Measurements from ENCODE around the gene KTI12.
"Not testable (repeated sequence)": the region's sequence is repeated elsewhere in the genome, so short reads cannot be mapped to it uniquely, and the experiment has no call there.

Gene KTI12

GRCh38 chr1:52056937-52057231 is 23.3 kb upstream of the KTI12 start:
- Histone ChIP-seq H3K4me3 (ENCODE audit: low read depth in 1 of 2, low read length in 2 of 2) (peak overlapping the region; percentile 81 to 94), H3K36me3 (ENCODE audit: control insufficient read depth in 1 of 2, insufficient read depth in 2 of 2, low read length in 2 of 2) (peaks cover 13 to 32% of the 10 kb centered on the region in 2 donors), H3K9me3 (ENCODE audit: control insufficient read depth in 1 of 2, low read length in 2 of 2) (no peaks in the 10 kb centered on the region), H3K27ac (ENCODE audit: low read length) (peak overlapping the region; percentile 79), H3K4me1 (ENCODE audit: control insufficient read depth in 1 of 2, insufficient read depth in 2 of 2, low read length in 2 of 2) (peaks cover 0 to 29% of the 10 kb centered on the region in 2 donors), H3K27me3 (ENCODE audit: low read depth, low read length) (no peaks in the 10 kb centered on the region)

GRCh38 chr1:52056163-52056936 is 22.7 kb upstream of the KTI12 start, which contains the start of gene BTF3L4:
BTF3L4 (plus strand) TSS chr1:52056295; CDS start chr1:52059848, 3,553 bp downstream.
- Histone ChIP-seq H3K27ac (ENCODE audit: low read length) (peak within 1 kb of the TSS; percentile 89), H3K27me3 (ENCODE audit: low read depth, low read length) (no peaks in the 10 kb centered on the region), H3K4me1 (ENCODE audit: control insufficient read depth in 1 of 2, insufficient read depth in 2 of 2, low read length in 2 of 2) (peaks cover 0 to 29% of the 10 kb centered on the region in 2 donors), H3K4me3 (ENCODE audit: low read depth in 1 of 2, low read length in 2 of 2) (peak within 1 kb of the TSS; percentile 81 to 94), H3K9me3 (ENCODE audit: control insufficient read depth in 1 of 2, low read length in 2 of 2) (no peaks in the 10 kb centered on the region), H3K36me3 (ENCODE audit: control insufficient read depth in 1 of 2, insufficient read depth in 2 of 2, low read length in 2 of 2) (peaks cover 13 to 33% of the 10 kb centered on the region in 2 donors)

DNA sequence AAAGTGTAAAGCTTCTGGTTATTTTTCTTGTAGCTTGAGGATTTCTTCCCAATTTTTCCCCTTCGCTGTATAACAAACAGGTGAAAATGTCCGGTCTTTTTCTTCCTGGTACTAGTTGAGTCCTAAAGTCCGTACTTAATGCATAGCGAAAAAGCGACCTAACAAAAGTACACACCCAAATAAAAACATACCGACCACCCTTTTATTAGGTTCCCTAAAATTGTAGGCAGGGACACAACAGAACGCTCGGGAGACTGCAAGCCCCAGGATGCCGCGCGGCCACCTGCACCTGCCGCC is 22.2 kb upstream of the KTI12 start:
- Histone ChIP-seq H3K4me1 (ENCODE audit: control insufficient read depth in 1 of 2, insufficient read depth in 2 of 2, low read length in 2 of 2) (peaks cover 0 to 29% of the 10 kb centered on the region in 2 donors), H3K4me3 (ENCODE audit: low read depth in 1 of 2, low read length in 2 of 2) (peak overlapping the region; percentile 81 to 94), H3K36me3 (ENCODE audit: control insufficient read depth in 1 of 2, insufficient read depth in 2 of 2, low read length in 2 of 2) (peaks cover 12 to 27% of the 10 kb centered on the region in 2 donors), H3K27me3 (ENCODE audit: low read depth, low read length) (no peaks in the 10 kb centered on the region), H3K27ac (ENCODE audit: low read length) (peak overlapping the region; percentile 89), H3K9me3 (ENCODE audit: control insufficient read depth in 1 of 2, low read length in 2 of 2) (no peaks in the 10 kb centered on the region)

DNA sequence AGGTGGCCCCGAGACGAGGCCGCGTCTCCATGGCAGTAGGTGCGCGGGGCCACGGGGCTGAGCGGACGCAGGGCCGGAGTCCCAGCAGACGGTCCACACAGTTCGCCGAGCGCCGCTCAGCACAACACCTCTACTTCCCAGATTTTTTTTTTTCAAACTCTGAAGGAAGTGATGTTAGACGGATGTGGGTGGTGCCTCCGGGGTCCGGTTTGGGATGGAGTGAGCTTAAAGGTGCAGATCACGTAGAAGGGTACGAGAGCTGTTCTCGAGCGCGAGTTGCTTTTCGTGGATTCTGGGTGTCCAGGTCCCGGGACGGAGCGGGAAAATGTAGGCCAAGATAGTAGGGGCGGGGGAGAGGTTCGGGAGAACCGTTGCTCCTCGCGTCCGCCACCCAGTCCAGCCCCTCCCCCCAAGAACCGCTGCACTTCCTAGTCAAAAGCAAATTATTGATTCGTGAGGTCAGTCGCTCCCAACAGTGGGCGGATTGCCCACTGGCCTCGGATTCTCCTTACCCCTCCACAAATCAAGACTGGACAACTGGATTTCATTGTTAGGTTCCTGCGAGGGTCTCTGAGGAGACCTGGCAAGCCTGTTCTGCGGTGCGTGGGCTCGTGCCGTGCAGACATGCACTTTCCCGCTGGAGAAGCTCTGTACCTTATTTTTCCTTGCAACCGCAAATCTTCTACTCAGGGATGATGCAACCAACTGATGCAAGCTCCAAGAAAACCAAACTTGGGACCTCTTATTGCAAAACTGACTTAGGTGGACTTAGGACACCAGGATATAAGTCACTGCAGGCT is 21.7 kb upstream of the KTI12 start, which contains the start of gene TXNDC12:
TXNDC12 (minus strand) TSS at position 126 of the 800 bp plus-strand sequence; CDS start at position 31, 95 bp downstream.
- H3K4me1 ChIP-seq (ENCODE audit: control insufficient read depth in 1 of 2, insufficient read depth in 2 of 2, low read length in 2 of 2) = peaks cover 0 to 29% of the 10 kb centered on the region in 2 donors
- H3K9me3 ChIP-seq (ENCODE audit: control insufficient read depth in 1 of 2, low read length in 2 of 2) = no peaks in the 10 kb centered on the region

DNA sequence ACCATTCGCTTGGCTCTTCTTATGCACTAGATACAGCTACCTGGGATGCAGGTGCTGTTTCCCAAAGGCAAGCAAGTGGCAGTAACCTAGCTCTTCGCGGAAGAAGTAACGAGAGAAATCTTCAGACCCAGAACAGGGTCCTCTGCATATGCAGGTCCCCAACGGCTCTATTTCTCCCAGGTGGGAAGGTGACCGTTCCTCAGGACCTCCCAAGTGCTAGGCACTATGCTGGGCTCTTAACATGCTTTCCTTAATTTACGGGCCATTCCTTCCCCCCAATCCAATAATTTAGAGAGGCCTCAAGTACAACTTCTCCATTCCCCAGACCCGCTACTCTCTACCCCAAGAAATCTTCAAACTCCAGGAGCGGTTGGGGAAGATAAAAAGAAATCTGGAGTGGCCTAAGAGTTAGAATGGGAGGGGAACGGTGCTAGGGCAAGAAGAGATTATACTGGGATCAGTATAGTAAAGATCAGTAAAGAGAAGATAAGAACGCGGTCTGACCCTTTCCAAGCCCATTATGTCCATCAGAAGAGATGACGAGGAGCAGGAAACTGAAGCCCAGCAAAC is 21.0 kb upstream of the KTI12 start:
- Histone ChIP-seq H3K4me3 (ENCODE audit: low read depth in 1 of 2, low read length in 2 of 2) (peak overlapping the region; percentile 81 to 94), H3K27ac (ENCODE audit: low read length) (peak overlapping the region; percentile 89), H3K4me1 (ENCODE audit: control insufficient read depth in 1 of 2, insufficient read depth in 2 of 2, low read length in 2 of 2) (peaks cover 0 to 29% of the 10 kb centered on the region in 2 donors), H3K9me3 (ENCODE audit: control insufficient read depth in 1 of 2, low read length in 2 of 2) (no peaks in the 10 kb centered on the region), H3K27me3 (ENCODE audit: low read depth, low read length) (no peaks in the 10 kb centered on the region), H3K36me3 (ENCODE audit: control insufficient read depth in 1 of 2, insufficient read depth in 2 of 2, low read length in 2 of 2) (peaks cover 4 to 18% of the 10 kb centered on the region in 2 donors)

More for the DNA sequence above, 21.7 kb upstream of the KTI12 start, which contains the start of gene TXNDC12:
- Histone ChIP-seq H3K27me3 (ENCODE audit: low read depth, low read length) (no peaks in the 10 kb centered on the region), H3K36me3 (ENCODE audit: control insufficient read depth in 1 of 2, insufficient read depth in 2 of 2, low read length in 2 of 2) (peaks cover 6 to 22% of the 10 kb centered on the region in 2 donors), H3K27ac (ENCODE audit: low read length) (peak within 1 kb of the TSS; percentile 89), H3K4me3 (ENCODE audit: low read depth in 1 of 2, low read length in 2 of 2) (peak within 1 kb of the TSS; percentile 81 to 94)

DNA sequence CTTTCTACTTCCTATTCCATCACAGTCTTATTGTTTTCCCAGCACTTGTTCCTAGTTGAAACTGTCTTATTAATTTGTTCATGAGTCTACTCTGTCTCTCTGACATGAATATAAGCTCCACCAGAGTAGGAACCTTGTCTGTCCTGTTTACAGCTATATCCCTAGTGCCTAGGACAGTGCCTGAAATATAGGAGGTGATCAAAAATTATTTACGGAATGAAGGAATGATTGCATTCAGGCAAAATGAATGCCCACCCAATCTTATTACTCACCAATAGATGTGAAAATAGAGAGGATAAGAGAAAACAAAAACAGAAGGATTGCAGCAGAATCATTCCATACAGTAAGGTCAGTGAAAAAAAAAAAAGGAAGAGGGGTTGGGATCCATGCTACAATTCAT is 20.3 kb upstream of the KTI12 start:
- H3K36me3 ChIP-seq (ENCODE audit: control insufficient read depth in 1 of 2, insufficient read depth in 2 of 2, low read length in 2 of 2) = peaks cover 4 to 18% of the 10 kb centered on the region in 2 donors
- no peak overlapping the region for H3K27ac ChIP-seq (ENCODE audit: low read length)
- peak overlapping the region; percentile 81 to 94 for H3K4me3 ChIP-seq (ENCODE audit: low read depth in 1 of 2, low read length in 2 of 2)
- H3K4me1 ChIP-seq (ENCODE audit: control insufficient read depth in 1 of 2, insufficient read depth in 2 of 2, low read length in 2 of 2) = peaks cover 0 to 29% of the 10 kb centered on the region in 2 donors
- H3K9me3 ChIP-seq (ENCODE audit: control insufficient read depth in 1 of 2, low read length in 2 of 2) = no peaks in the 10 kb centered on the region
- no peaks in the 10 kb centered on the region for H3K27me3 ChIP-seq (ENCODE audit: low read depth, low read length)

DNA sequence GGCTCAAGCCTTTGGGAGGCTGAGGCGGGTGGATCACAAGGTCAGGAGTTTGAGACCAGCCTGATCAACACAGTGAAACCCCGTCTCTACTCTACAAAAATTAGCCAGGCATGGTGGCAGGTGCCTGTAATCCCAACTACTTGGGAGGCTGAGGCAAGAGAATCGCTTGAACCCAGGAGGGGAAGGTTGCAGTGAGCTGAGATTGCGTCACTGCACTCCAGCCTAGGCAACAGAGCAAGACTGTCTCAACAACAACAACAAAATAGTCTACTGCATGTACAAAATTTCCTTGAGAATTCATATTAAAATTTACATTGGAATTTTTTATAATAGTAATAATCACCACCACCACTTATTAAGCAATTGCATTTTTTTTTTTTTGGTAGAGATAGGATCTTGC is 15.7 kb upstream of the KTI12 start:
- not testable (repeated sequence) for H3K27ac ChIP-seq (ENCODE audit: low read length); H3K27me3 ChIP-seq (ENCODE audit: low read depth, low read length); H3K4me3 ChIP-seq (ENCODE audit: low read depth in 1 of 2, low read length in 2 of 2); H3K9me3 ChIP-seq (ENCODE audit: control insufficient read depth in 1 of 2, low read length in 2 of 2)
- Histone ChIP-seq H3K36me3 (ENCODE audit: control insufficient read depth in 1 of 2, insufficient read depth in 2 of 2, low read length in 2 of 2) (peaks cover 4 to 10% of the 10 kb centered on the region in 2 donors), H3K4me1 (ENCODE audit: control insufficient read depth in 1 of 2, insufficient read depth in 2 of 2, low read length in 2 of 2) (peaks cover 0 to 10% of the 10 kb centered on the region in 2 donors)

DNA sequence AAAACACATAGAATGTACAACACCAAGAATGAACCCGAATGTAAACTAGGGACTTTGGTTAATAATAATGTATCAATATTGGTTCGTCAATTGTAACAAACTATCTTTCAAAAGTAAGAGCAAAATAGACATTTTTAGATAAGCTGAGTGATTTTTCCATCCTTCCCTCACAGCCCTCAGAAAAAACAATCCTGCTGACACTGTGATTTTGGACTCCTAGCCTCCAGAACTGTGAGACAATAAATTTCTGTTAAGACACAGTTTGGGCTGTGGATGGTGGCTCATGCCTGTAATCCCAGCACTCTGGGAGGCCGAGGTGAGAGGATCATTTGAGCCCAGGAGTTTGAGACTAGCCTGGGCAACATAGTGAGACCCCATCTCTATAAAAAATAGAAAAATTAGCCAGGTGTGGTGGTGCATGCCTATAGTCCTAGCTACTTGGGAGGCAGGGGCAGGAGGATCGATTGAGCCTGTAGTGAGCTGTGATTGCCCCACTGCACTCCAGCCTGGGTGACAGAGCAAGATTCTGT is 12.1 kb upstream of the KTI12 start:
- not testable (repeated sequence) for H3K4me1 ChIP-seq (ENCODE audit: control insufficient read depth in 1 of 2, insufficient read depth in 2 of 2, low read length in 2 of 2); H3K4me3 ChIP-seq (ENCODE audit: low read depth in 1 of 2, low read length in 2 of 2); H3K27ac ChIP-seq (ENCODE audit: low read length); H3K27me3 ChIP-seq (ENCODE audit: low read depth, low read length); H3K36me3 ChIP-seq (ENCODE audit: control insufficient read depth in 1 of 2, insufficient read depth in 2 of 2, low read length in 2 of 2); H3K9me3 ChIP-seq (ENCODE audit: control insufficient read depth in 1 of 2, low read length in 2 of 2)

DNA sequence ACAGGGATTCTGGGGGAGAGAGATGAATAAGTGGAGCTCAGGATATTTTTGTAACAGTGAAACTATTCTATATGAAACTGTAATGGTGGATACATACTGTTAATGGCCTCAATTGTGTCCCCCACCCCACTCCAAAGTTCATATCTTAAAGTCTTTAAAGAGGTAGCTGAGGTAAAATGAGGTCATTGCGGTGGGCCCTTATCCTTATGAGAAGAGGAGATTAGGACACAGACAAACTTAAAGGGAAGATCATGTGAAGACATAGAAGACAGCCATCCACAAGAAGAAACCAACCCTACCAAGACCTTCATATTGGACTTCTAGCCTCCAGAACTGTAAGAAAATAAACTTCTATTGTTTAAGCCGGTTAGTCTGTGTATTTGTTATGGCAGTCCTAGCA is 11.6 kb upstream of the KTI12 start:
- no peak overlapping the region for H3K27ac ChIP-seq (ENCODE audit: low read length)
- no peaks in the 10 kb centered on the region for H3K27me3 ChIP-seq (ENCODE audit: low read depth, low read length)
- no peaks in the 10 kb centered on the region for H3K4me1 ChIP-seq (ENCODE audit: control insufficient read depth in 1 of 2, insufficient read depth in 2 of 2, low read length in 2 of 2)
- no peak overlapping the region for H3K4me3 ChIP-seq (ENCODE audit: low read depth in 1 of 2, low read length in 2 of 2)
- H3K36me3 ChIP-seq (ENCODE audit: control insufficient read depth in 1 of 2, insufficient read depth in 2 of 2, low read length in 2 of 2) = peaks cover 0 to 10% of the 10 kb centered on the region in 2 donors
- no peaks in the 10 kb centered on the region for H3K9me3 ChIP-seq (ENCODE audit: control insufficient read depth in 1 of 2, low read length in 2 of 2)

- no peaks in the 10 kb centered on the region for H3K9me3 ChIP-seq (ENCODE audit: control insufficient read depth in 1 of 2, low read length in 2 of 2)
- no peak overlapping the region for H3K4me3 ChIP-seq (ENCODE audit: low read depth in 1 of 2, low read length in 2 of 2)
- H3K27me3 ChIP-seq (ENCODE audit: low read depth, low read length) = no peaks in the 10 kb centered on the region
- H3K36me3 ChIP-seq (ENCODE audit: control insufficient read depth in 1 of 2, insufficient read depth in 2 of 2, low read length in 2 of 2) = peaks cover 0 to 21% of the 10 kb centered on the region in 2 donors
- H3K27ac ChIP-seq (ENCODE audit: low read length) = no peak overlapping the region
- H3K4me1 ChIP-seq (ENCODE audit: control insufficient read depth in 1 of 2, insufficient read depth in 2 of 2, low read length in 2 of 2) = no peaks in the 10 kb centered on the region
Observed at GRCh38 chr1:52041551-52042185, 8.1 kb upstream of the KTI12 start.

- no peaks in the 10 kb centered on the region for H3K27me3 ChIP-seq (ENCODE audit: low read depth, low read length)
- no peak overlapping the region for H3K4me3 ChIP-seq (ENCODE audit: low read depth in 1 of 2, low read length in 2 of 2)
- H3K9me3 ChIP-seq (ENCODE audit: control insufficient read depth in 1 of 2, low read length in 2 of 2) = no peaks in the 10 kb centered on the region
- H3K36me3 ChIP-seq (ENCODE audit: control insufficient read depth in 1 of 2, insufficient read depth in 2 of 2, low read length in 2 of 2) = peaks cover 0 to 21% of the 10 kb centered on the region in 2 donors
- no peak overlapping the region for H3K27ac ChIP-seq (ENCODE audit: low read length)
- no peaks in the 10 kb centered on the region for H3K4me1 ChIP-seq (ENCODE audit: control insufficient read depth in 1 of 2, insufficient read depth in 2 of 2, low read length in 2 of 2)
Observed at GRCh38 chr1:52037909-52038308, 4.3 kb upstream of the KTI12 start.
